ENCODE results near the gene N4BP3. TPM values are rescaled to one million over a fixed set of nuclear protein-coding genes. Genes with fewer than 3 reads are reported as not detected.
A peak's percentile ranks its signal among the peaks of the same experiment; 100 is the strongest.

Gene N4BP3
- total and polyA plus RNA-seq, 2 of the 13 experiments (the other 11 are each of a cell fraction or from before 2014, with no cell fraction given) = 0.13 TPM; not detected in 1

- no peak for TF ChIP-seq ZNF280B (CRISPR knock-in tag; IDR thresholded peaks at IDR 0.05; ENCODE audit: borderline replicate concordance)
- no peak for TF ChIP-seq ZBTB26 (CRISPR knock-in tag; IDR thresholded peaks at IDR 0.05; ENCODE audit: borderline replicate concordance)
- TF ChIP-seq JDP2 (CRISPR knock-in tag; IDR thresholded peaks at IDR 0.05; ENCODE audit: borderline replicate concordance) = no peak
- no peak for TF ChIP-seq KDM4B (CRISPR knock-in tag; IDR thresholded peaks at IDR 0.05)
- peak; percentile 34 for TF ChIP-seq AGO2 (optimal IDR thresholded peaks at IDR 0.05; ENCODE audit: low read depth, low read length)
- TF ChIP-seq KDM2A (CRISPR knock-in tag; IDR thresholded peaks at IDR 0.05; ENCODE audit: borderline replicate concordance, low read depth) = peak; percentile 94
- no peak; the same call in 1 of the 2 replicates for TF ChIP-seq ZNF556 (CRISPR knock-in tag; IDR thresholded peaks at IDR 0.05; ENCODE audit: borderline replicate concordance)
- 0 out of 2 replicates have a peak, but pooled peaks have one; percentile 51 for TF ChIP-seq ZBTB25 (CRISPR knock-in tag; IDR thresholded peaks at IDR 0.05)
- peak; percentile 85 for TF ChIP-seq ELF1 (CRISPR knock-in tag; IDR thresholded peaks at IDR 0.05)
- TF ChIP-seq HES4 (CRISPR knock-in tag; IDR thresholded peaks at IDR 0.05; ENCODE audit: borderline replicate concordance) = no peak
- TF ChIP-seq ELF4 (CRISPR knock-in tag; IDR thresholded peaks at IDR 0.05; ENCODE audit: borderline replicate concordance) = no peak
- peak; percentile 80; the same call in 1 of the 2 replicates for TF ChIP-seq ZNF567 (CRISPR knock-in tag; IDR thresholded peaks at IDR 0.05; ENCODE audit: borderline replicate concordance)
- TF ChIP-seq HOXA9 (CRISPR knock-in tag; IDR thresholded peaks at IDR 0.05; ENCODE audit: borderline replicate concordance) = no peak; the same call in 1 of the 2 replicates
- TF ChIP-seq GMEB2 (CRISPR knock-in tag; IDR thresholded peaks at IDR 0.05; ENCODE audit: low read depth) = 0 out of 2 replicates have a peak, but pooled peaks have one; percentile 34
- 0 out of 2 replicates have a peak, but pooled peaks have one; percentile 24 for TF ChIP-seq GFI1 (CRISPR knock-in tag; IDR thresholded peaks at IDR 0.05; ENCODE audit: borderline replicate concordance)
- no peak for TF ChIP-seq MTA1 (CRISPR knock-in tag; IDR thresholded peaks at IDR 0.05; ENCODE audit: borderline replicate concordance)
- TF ChIP-seq ZMYM4 (CRISPR knock-in tag; IDR thresholded peaks at IDR 0.05) = peak; percentile 89
- TF ChIP-seq ZNF670 (CRISPR knock-in tag; IDR thresholded peaks at IDR 0.05; ENCODE audit: borderline replicate concordance) = peak; percentile 59; the same call in 1 of the 2 replicates
- peak; percentile 97 for TF ChIP-seq GABPB1 (CRISPR knock-in tag; IDR thresholded peaks at IDR 0.05)
- TF ChIP-seq ZNF616 (CRISPR knock-in tag; IDR thresholded peaks at IDR 0.05; ENCODE audit: low read depth) = no peak
- 0 out of 2 replicates have a peak, but pooled peaks have one; percentile 47 for TF ChIP-seq ZNF441 (CRISPR knock-in tag; IDR thresholded peaks at IDR 0.05; ENCODE audit: borderline replicate concordance)
- no peak for TF ChIP-seq CHD4 (IDR thresholded peaks at IDR 0.05; ENCODE audit: borderline replicate concordance, low read length)
- no peak for TF ChIP-seq FOXA1 (IDR thresholded peaks at IDR 0.05)
- TF ChIP-seq FOXA1 (CRISPR knock-in tag; IDR thresholded peaks at IDR 0.05) = no peak
Measured at GRCh38 chr5:178153530-178154340, 40.4 kb downstream of the N4BP3 start, which contains the start of gene NHP2 (continued).
